GM12878 (cell line): Measurements from ENCODE around the gene HHLA2. TPM values are rescaled to one million over a fixed set of nuclear protein-coding genes. Genes with fewer than 3 reads are reported as not detected.

ENCODE experiments used
- ATAC-seq: fragments of 200-7000 bp; cut with Tn5 transposase; 3 replicates; pipeline ENCODE4 v1.9.1; 2020; ENCODE audit warnings: mild to moderate bottlenecking, moderate library complexity
- BruUV-seq: library from RNA; stranded (reverse); fragments of 400-500 nt; replicated peaks from 2 replicates; lab custom pipeline; 2021; lab: Mats Ljungman, UMichigan
- CTCF ChIA-PET: fragments of 300-600 bp; sonication (Branson Sonifier 250); formaldehyde crosslinking; extraction: SDS; loops from one replicate; lab custom pipeline; 2021; ENCODE audit warnings: inconsistent platforms; lab: Yijun Ruan, JAX
- POLR2A ChIA-PET: fragments of 350-600 bp; formaldehyde crosslinking; extraction: SDS; loops from one replicate; lab custom pipeline; 2021; ENCODE audit warnings: inconsistent platforms; lab: Charles Lee
- RAD21 ChIA-PET: fragments of 300-600 bp; sonication (Branson Sonifier 250); formaldehyde crosslinking; loops from one replicate; lab custom pipeline; 2023; ENCODE audit warnings: antibody characterized with exemption; ENCODE audit not compliant: unreplicated experiment; lab: Charles Lee
- SMC1A ChIA-PET: fragments of 300-600 bp; sonication (Branson Sonifier 250); formaldehyde crosslinking; loops from one replicate; lab custom pipeline; 2023; ENCODE audit not compliant: unreplicated experiment, uncharacterized antibody; lab: Charles Lee
- DNase-seq: peaks from one replicate; pipeline ENCODE4 v3.0.0-alpha.2; 2011; ENCODE audit warnings: low read depth, low spot score
- FAIRE-seq: peaks from 3 replicates; lab custom pipeline; 2011; peaks lifted over from hg19 to GRCh38; lab: Jason Lieb, UNC
- H2AFZ ChIP-seq: 2 replicates; pipeline ENCODE4 v1.6.0; 2011; ENCODE audit warnings: low read depth, low read length, control low read depth; ENCODE audit not compliant: control insufficient read depth
- H3K27ac ChIP-seq: 2 replicates; pipeline ENCODE4 v1.5.1; 2011; ENCODE audit warnings: control low read depth; ENCODE audit not compliant: control insufficient read depth, insufficient read depth
- H3K27me3 ChIP-seq, 2 experiments: replicated peaks in 1 of 2; 2 replicates each; pipeline versions ENCODE4 v1.6.0 to v1.6.1; 2011; ENCODE audit warnings: low read length in 1 of 2; ENCODE audit not compliant: control insufficient read depth in 2 of 2, insufficient read depth in 2 of 2
- H3K36me3 ChIP-seq, 2 experiments: 2 replicates each; pipeline ENCODE4 v1.5.1; 2011; ENCODE audit warnings: low read length in 1 of 2; ENCODE audit not compliant: control insufficient read depth in 2 of 2, insufficient read depth in 2 of 2
- H3K4me1 ChIP-seq: 2 replicates; pipeline ENCODE4 v1.6.1; 2011; ENCODE audit warnings: mild to moderate bottlenecking, low read length, moderate library complexity, mixed read lengths; ENCODE audit not compliant: control insufficient read depth, insufficient read depth
- H3K4me2 ChIP-seq: 2 replicates; pipeline ENCODE4 v1.6.0; 2011; ENCODE audit warnings: control low read depth; ENCODE audit not compliant: control insufficient read depth, insufficient read depth
- H3K4me3 ChIP-seq: fragments of 200-600 bp; sonication (generic); 2 replicates; pipeline ENCODE4 v1.5.1; 2016
- H3K79me2 ChIP-seq: 2 replicates; pipeline ENCODE4 v1.6.0; 2011; ENCODE audit warnings: low read length; ENCODE audit not compliant: control insufficient read depth, insufficient read depth
- H3K9ac ChIP-seq: 2 replicates; pipeline ENCODE4 v1.8.0; 2011; ENCODE audit warnings: low read length, control low read depth, mixed read lengths; ENCODE audit not compliant: control insufficient read depth, insufficient read depth
- H3K9me3 ChIP-seq: replicated peaks from 3 replicates; pipeline ENCODE4 v1.5.1; 2011; ENCODE audit warnings: mild to moderate bottlenecking, low read length; ENCODE audit not compliant: control insufficient read depth, insufficient read depth
- H4K20me1 ChIP-seq: 2 replicates; pipeline ENCODE4 v1.6.0; 2011; ENCODE audit not compliant: control insufficient read depth, insufficient read depth
- BCL11A ChIP-seq: IDR thresholded peaks from 2 replicates; pipeline ENCODE4 v1.6.1; 2011; ENCODE audit warnings: low read depth, low read length
- CBFB ChIP-seq: IDR thresholded peaks from 2 replicates; pipeline ENCODE4 v1.6.1; 2016; ENCODE audit warnings: antibody characterized with exemption, low read depth
- ESRRA ChIP-seq: IDR thresholded peaks from 2 replicates; pipeline ENCODE4 v1.6.1; 2012; ENCODE audit warnings: mild to moderate bottlenecking, low read length, improper control_type of control experiment
- JUNB ChIP-seq: IDR thresholded peaks from 2 replicates; pipeline ENCODE4 v1.6.1; 2016; ENCODE audit warnings: antibody characterized with exemption, mild to moderate bottlenecking
- NBN ChIP-seq: fragments of 450-650 bp; IDR thresholded peaks from 2 replicates; pipeline ENCODE4 v1.6.1; 2016
- SMAD5 ChIP-seq: IDR thresholded peaks from 2 replicates; pipeline ENCODE4 v1.6.1; 2016; ENCODE audit warnings: antibody characterized with exemption, low read depth
- TCF12 ChIP-seq: IDR thresholded peaks from 2 replicates; pipeline ENCODE4 v1.6.1; 2011; ENCODE audit warnings: low read depth, mild to moderate bottlenecking, low read length
- YBX1 ChIP-seq: fragments of 450-650 bp; IDR thresholded peaks from 2 replicates; pipeline ENCODE4 v1.6.1; 2016; ENCODE audit warnings: antibody characterized with exemption
- in situ Hi-C: fragments of 300-500 bp; cut with MboI; formaldehyde crosslinking; loops from 9 replicates; pipeline ENCODE4 v1.14.3; 2018; ENCODE audit warnings: mixed read lengths
- intact Hi-C: fragments of 100-400 bp; cut with micrococcal nuclease; formaldehyde crosslinking; loops from one replicate; pipeline ENCODE4 v1.14.2; 2022; ENCODE audit not compliant: unreplicated experiment
- polyA plus RNA-seq, 11 experiments: library from polyadenylated mRNA; depleted of rRNA in 4 of 11; unstranded in 6 of 11; stranded (reverse) in 5 of 11; fragments of >200 nt; fragmentation: Nextera tagmentation in 4 of 11; fragmentation: Illumina TruSeq in 1 of 11; extraction: Ambion mirVana in 4 of 11; extraction: Trizol in 1 of 11; gene quantifications; 1 replicate in 1 of 11; 2 replicates in 10 of 11; pipeline versions ENCODE4 v1.2.1 to v1.2.3, GENCODE V29; 2011 to 2016; ENCODE audit warnings: inconsistent platforms in 2 of 11, missing spikeins in 2 of 11, low read depth in 1 of 11
- total RNA-seq, 4 experiments: library from RNA; depleted of rRNA in 3 of 4; stranded (reverse); fragments of >200 nt in 3 of 4; fragmentation: Illumina TruSeq in 1 of 4; extraction: Trizol in 1 of 4; gene quantifications; 2 replicates each; pipeline versions ENCODE4 v1.2.1 to v1.2.3, GENCODE V29; 2013 to 2021
- TF ChIP-seq, protein P1 (sequence below): IDR thresholded peaks from 2 replicates; pipeline ENCODE4 v1.6.1; 2012; ENCODE audit warnings: low read depth, low read length, improper control_type of control experiment
- TF ChIP-seq, protein P2 (sequence below): fragments of 450-650 bp; IDR thresholded peaks from 2 replicates; pipeline ENCODE4 v1.6.1; 2017; ENCODE audit warnings: antibody characterized with exemption, mild to moderate bottlenecking, moderate library complexity

HHLA2 gene
- total and polyA plus RNA-seq, 10 of the 15 experiments (the other 5 are each of a cell fraction or from before 2014, with no cell fraction given) = 0.11 to 1.3 (median 0.28) TPM; not detected in 1

DNA sequence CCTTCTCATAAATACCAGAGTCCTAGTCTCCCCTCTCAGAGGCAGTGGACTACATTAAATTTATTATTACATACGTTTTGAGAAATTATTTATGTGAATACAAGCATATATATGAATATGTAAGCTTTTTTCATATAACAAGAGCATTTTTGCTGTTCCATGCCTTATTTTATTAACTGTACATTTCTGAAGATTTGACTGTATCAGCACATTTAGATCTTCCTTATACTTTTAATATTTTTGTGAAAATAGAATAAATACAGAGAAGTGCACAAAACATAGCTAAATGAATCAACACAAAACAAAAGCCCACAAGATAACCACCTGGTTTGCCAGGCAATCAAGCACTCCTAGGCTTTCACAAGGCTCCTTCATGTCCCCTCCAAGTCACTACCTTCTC is 27.8 kb downstream of the HHLA2 start (continued):
- TF ChIP-seq ESRRA (no peak), BCL11A (no peak)

DNA sequence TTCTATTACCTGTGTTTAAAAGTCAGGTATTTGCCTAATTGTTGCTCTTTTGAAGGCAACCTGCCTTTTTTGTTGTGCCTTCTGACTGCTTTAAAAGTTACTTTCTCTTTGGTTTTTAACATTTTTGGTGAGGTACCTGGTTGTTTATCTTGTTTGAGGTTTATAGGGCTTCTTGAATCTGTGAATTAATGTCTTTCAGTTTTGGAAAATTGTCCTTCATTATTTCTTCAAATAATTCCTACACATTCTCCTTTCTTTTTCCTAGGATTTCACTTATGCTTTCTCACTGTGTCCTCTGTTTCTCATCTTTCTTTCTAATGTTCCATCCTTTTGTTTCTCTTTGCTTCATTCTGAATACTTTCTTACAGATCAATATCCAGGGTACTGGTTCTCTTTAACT is 30.8 kb downstream of the HHLA2 start:
- Histone ChIP-seq H3K79me2 (no peaks in the 10 kb centered on the region), H3K4me1 (no peaks in the 10 kb centered on the region), H3K27me3 (no peaks in the 10 kb centered on the region), H2AFZ (no peak overlapping the region), H3K27ac (no peak overlapping the region), H4K20me1 (no peaks in the 10 kb centered on the region), H3K4me3 (no peak overlapping the region), H3K9me3 (no peaks in the 10 kb centered on the region; the same call in 2 of the 3 replicates), H3K9ac (no peak overlapping the region), H3K4me2 (no peak overlapping the region), H3K36me3 (no peaks in the 10 kb centered on the region)
- no TSS peak for BruUV-seq
- ChIA-PET RAD21 (interaction anchor here (1.1 kb wide), 1 partner anchor 114 kb away, joined by 3 read pairs; no protein-coding TSS in a partner anchor), SMC1A (interaction anchor here (0.9 to 1.3 kb wide), 2 partner anchors 11 to 201 kb away, joined by 3 read pairs; no protein-coding TSS in a partner anchor), CTCF (no interaction called here), POLR2A (no interaction called here)
- FAIRE-seq = no peak
- in situ Hi-C loops = no loop called here
- intact Hi-C loops = no loop called here
- TF ChIP-seq TCF12 (no peak), JUNB (no peak), NBN (no peak), BCL11A (no peak), CBFB (no peak), SMAD5 (no peak), YBX1 (no peak)
- TF ChIP-seq, protein P1, sequence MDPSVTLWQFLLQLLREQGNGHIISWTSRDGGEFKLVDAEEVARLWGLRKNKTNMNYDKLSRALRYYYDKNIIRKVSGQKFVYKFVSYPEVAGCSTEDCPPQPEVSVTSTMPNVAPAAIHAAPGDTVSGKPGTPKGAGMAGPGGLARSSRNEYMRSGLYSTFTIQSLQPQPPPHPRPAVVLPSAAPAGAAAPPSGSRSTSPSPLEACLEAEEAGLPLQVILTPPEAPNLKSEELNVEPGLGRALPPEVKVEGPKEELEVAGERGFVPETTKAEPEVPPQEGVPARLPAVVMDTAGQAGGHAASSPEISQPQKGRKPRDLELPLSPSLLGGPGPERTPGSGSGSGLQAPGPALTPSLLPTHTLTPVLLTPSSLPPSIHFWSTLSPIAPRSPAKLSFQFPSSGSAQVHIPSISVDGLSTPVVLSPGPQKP = no peak
- TF ChIP-seq, protein P2, sequence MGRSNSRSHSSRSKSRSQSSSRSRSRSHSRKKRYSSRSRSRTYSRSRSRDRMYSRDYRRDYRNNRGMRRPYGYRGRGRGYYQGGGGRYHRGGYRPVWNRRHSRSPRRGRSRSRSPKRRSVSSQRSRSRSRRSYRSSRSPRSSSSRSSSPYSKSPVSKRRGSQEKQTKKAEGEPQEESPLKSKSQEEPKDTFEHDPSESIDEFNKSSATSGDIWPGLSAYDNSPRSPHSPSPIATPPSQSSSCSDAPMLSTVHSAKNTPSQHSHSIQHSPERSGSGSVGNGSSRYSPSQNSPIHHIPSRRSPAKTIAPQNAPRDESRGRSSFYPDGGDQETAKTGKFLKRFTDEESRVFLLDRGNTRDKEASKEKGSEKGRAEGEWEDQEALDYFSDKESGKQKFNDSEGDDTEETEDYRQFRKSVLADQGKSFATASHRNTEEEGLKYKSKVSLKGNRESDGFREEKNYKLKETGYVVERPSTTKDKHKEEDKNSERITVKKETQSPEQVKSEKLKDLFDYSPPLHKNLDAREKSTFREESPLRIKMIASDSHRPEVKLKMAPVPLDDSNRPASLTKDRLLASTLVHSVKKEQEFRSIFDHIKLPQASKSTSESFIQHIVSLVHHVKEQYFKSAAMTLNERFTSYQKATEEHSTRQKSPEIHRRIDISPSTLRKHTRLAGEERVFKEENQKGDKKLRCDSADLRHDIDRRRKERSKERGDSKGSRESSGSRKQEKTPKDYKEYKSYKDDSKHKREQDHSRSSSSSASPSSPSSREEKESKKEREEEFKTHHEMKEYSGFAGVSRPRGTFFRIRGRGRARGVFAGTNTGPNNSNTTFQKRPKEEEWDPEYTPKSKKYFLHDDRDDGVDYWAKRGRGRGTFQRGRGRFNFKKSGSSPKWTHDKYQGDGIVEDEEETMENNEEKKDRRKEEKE = no peak
- no peak for ATAC-seq
- no peak for DNase-seq
